ENCODE data around the gene FBXW8. TPM values are rescaled to one million over a fixed set of nuclear protein-coding genes. Genes with fewer than 3 reads are reported as not detected.

Gene FBXW8
- total RNA-seq, 4 donors from 2014 or later: 8.9 to 21.6 (median 12.2) TPM

GRCh38 chr12:117037289-117038022, 126.7 kb downstream of the FBXW8 start:
- no peak for TF ChIP-seq CTCF (IDR thresholded peaks at IDR 0.05)
- no peak for DNase-seq (ENCODE audit: low spot score)
- ATAC-seq (ENCODE audit: low FRiP score): no peak

- ATAC-seq (ENCODE audit: low FRiP score) (no peak), DNase-seq (ENCODE audit: low spot score) (no peak)
- no peak for TF ChIP-seq CTCF (IDR thresholded peaks at IDR 0.05)
Observed at GRCh38 chr12:117038023-117038680, 127.4 kb downstream of the FBXW8 start.

- DNase-seq (ENCODE audit: low spot score) (no peak), ATAC-seq (ENCODE audit: low FRiP score) (no peak)
- TF ChIP-seq CTCF (IDR thresholded peaks at IDR 0.05): no peak
Observed at GRCh38 chr12:117038919-117039318, 128.2 kb downstream of the FBXW8 start.

GRCh38 chr12:117039891-117040309, 129.2 kb downstream of the FBXW8 start:
- DNase-seq (ENCODE audit: low spot score) (no peak), ATAC-seq (ENCODE audit: low FRiP score) (no peak)
- no peak for TF ChIP-seq CTCF (IDR thresholded peaks at IDR 0.05)

- DNase-seq (ENCODE audit: low spot score): no peak
- no peak for TF ChIP-seq CTCF (IDR thresholded peaks at IDR 0.05)
- ATAC-seq (ENCODE audit: low FRiP score): no peak
Observed at GRCh38 chr12:117040496-117040895, 129.7 kb downstream of the FBXW8 start.

- no peak for ATAC-seq (ENCODE audit: low FRiP score)
- DNase-seq (ENCODE audit: low spot score): no peak
- TF ChIP-seq CTCF (IDR thresholded peaks at IDR 0.05): no peak
Observed at GRCh38 chr12:117041798-117042170, 131.0 kb downstream of the FBXW8 start.

All from omental fat pad (tissue), 4 donors.